Measurements from ENCODE around the gene SLIT3. TPM values are rescaled to one million over a fixed set of nuclear protein-coding genes. Genes with fewer than 3 reads are reported as not detected.

SLIT3 gene
- total RNA-seq, 1 experiment from 2014 or later, result not detected

DNA sequence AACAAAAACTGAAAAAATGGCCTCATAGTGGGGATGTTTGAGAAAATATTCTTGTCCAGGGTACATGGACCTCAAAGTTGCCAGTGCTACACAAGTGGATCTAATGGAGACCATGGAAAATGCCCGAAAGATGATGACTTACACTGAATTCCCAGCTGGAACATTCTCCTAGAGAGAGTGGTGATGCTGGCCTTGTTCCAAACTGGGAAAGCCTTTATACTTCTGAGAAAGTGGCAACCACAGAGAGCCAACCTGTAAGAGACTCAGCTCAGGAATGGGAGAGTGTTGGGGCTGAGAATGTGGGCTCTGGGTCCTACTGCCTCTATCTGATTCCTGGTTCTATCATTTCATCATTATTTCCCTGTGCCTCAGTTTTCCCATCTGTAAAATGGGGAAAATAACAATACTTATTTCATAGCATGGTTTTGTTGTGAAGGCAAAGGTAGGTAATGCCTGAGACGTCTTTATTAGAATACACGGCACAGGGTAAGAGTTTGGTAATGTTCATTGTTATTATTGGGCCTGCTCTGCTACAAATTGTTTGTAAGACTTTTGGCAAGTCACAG, 492.8 kb downstream of the SLIT3 start:
- H3K27ac ChIP-seq, result no peak overlapping the region
- no peak overlapping the region for H2AFZ ChIP-seq
- BruUV-seq (replicated peaks), result no TSS peak
- no peak overlapping the region for H3K4me2 ChIP-seq
- peaks cover 81% of the 10 kb centered on the region for H3K27me3 ChIP-seq (ENCODE audit: insufficient read depth, low read depth)
- TF ChIP-seq, protein P1, sequence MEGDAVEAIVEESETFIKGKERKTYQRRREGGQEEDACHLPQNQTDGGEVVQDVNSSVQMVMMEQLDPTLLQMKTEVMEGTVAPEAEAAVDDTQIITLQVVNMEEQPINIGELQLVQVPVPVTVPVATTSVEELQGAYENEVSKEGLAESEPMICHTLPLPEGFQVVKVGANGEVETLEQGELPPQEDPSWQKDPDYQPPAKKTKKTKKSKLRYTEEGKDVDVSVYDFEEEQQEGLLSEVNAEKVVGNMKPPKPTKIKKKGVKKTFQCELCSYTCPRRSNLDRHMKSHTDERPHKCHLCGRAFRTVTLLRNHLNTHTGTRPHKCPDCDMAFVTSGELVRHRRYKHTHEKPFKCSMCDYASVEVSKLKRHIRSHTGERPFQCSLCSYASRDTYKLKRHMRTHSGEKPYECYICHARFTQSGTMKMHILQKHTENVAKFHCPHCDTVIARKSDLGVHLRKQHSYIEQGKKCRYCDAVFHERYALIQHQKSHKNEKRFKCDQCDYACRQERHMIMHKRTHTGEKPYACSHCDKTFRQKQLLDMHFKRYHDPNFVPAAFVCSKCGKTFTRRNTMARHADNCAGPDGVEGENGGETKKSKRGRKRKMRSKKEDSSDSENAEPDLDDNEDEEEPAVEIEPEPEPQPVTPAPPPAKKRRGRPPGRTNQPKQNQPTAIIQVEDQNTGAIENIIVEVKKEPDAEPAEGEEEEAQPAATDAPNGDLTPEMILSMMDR (conservative IDR thresholded peaks at IDR 0.05), result no peak
- TF ChIP-seq EZH2 (IDR thresholded peaks at IDR 0.05; ENCODE audit: low read depth), result no peak
- no peaks in the 10 kb centered on the region for H3K4me1 ChIP-seq (replicated peaks; ENCODE audit: insufficient read depth)
- no peaks in the 10 kb centered on the region for H3K79me2 ChIP-seq (ENCODE audit: low read depth)
- H4K20me1 ChIP-seq (ENCODE audit: insufficient read depth), result no peaks in the 10 kb centered on the region
- no peaks in the 10 kb centered on the region for H3F3A ChIP-seq (ENCODE audit: insufficient read depth, low read depth)
- H3K36me3 ChIP-seq (ENCODE audit: low read depth), result no peaks in the 10 kb centered on the region
- H3K9me3 ChIP-seq (ENCODE audit: insufficient read depth, low read depth), result no peaks in the 10 kb centered on the region
- no peaks in the 10 kb centered on the region for H3K9me2 ChIP-seq (ENCODE audit: insufficient read depth)
- DNase-seq, result no peak
- ChIA-PET CTCF (no interaction called here), POLR2A (ENCODE audit: unreplicated experiment) (no interaction called here)
- intact Hi-C loops (cut with micrococcal nuclease; ENCODE audit: unreplicated experiment), result no loop called here
- H3K4me3 ChIP-seq, result no peak overlapping the region

DNA sequence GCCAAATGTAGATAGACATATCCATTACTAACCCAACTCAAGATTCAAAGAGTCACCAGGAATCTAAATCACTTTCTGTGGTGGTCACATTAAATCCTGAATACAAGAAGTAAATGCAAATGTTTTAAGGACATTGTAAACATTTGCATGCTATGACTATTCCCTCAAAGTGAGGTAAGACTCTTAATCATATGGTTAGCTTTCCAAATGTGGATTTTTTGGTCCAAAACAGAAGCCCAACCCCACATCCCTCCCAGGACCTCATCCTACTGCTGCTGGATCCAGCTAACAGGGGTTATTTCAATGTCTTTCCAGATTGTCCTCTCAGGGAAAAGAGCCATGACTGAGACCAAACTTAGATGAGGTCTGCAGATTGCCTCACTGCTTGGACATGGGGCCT, 493.7 kb downstream of the SLIT3 start:
- no peak for DNase-seq
- no peaks in the 10 kb centered on the region for H3K9me2 ChIP-seq (ENCODE audit: insufficient read depth)
- TF ChIP-seq, protein P1 (conservative IDR thresholded peaks at IDR 0.05), result no peak
- TF ChIP-seq EZH2 (IDR thresholded peaks at IDR 0.05; ENCODE audit: low read depth), result no peak
- intact Hi-C loops (cut with micrococcal nuclease; ENCODE audit: unreplicated experiment), result no loop called here
- no peak overlapping the region for H3K4me2 ChIP-seq
- no peaks in the 10 kb centered on the region for H3K9me3 ChIP-seq (ENCODE audit: insufficient read depth, low read depth)
- H4K20me1 ChIP-seq (ENCODE audit: insufficient read depth), result no peaks in the 10 kb centered on the region
- H3K4me3 ChIP-seq, result no peak overlapping the region
- H3K36me3 ChIP-seq (ENCODE audit: low read depth), result no peaks in the 10 kb centered on the region
- no peaks in the 10 kb centered on the region for H3F3A ChIP-seq (ENCODE audit: insufficient read depth, low read depth)
- POLR2A ChIA-PET (ENCODE audit: unreplicated experiment), result no interaction called here
- no peak overlapping the region for H2AFZ ChIP-seq
- peaks cover 89% of the 10 kb centered on the region for H3K27me3 ChIP-seq (ENCODE audit: insufficient read depth, low read depth)
- CTCF ChIA-PET, result no interaction called here
- H3K27ac ChIP-seq, result no peak overlapping the region
- no peaks in the 10 kb centered on the region for H3K4me1 ChIP-seq (replicated peaks; ENCODE audit: insufficient read depth)
- no TSS peak for BruUV-seq (replicated peaks)
- H3K79me2 ChIP-seq (ENCODE audit: low read depth), result no peaks in the 10 kb centered on the region

DNA sequence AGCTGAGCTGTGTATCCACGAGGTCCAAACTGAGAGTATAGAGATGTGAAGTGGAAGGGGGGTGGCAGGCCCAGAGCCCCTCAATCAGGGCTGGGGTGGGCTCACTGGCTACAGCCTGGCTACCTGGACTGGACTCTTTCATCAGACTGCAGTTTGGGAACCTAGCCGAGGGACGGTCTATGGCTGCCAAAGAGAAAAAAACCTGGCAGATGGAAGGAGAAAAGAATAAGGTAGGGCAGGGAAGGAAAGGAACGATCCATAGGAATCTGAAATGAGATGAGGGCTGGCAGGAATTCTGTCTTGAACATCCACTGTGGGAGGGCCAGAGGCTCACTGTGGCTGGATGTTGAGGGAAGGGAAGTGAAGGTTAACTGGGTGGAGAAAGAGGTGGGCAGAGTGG, 497.4 kb downstream of the SLIT3 start:
- intact Hi-C loops (cut with micrococcal nuclease; ENCODE audit: unreplicated experiment), result no loop called here
- BruUV-seq (replicated peaks), result no TSS peak

More for the DNA sequence above, 497.4 kb downstream of the SLIT3 start:
- no peak overlapping the region for H3K4me2 ChIP-seq
- H3K4me3 ChIP-seq, result no peak overlapping the region
- ChIA-PET POLR2A (ENCODE audit: unreplicated experiment) (no interaction called here), CTCF (no interaction called here)
- H3K9me2 ChIP-seq (ENCODE audit: insufficient read depth), result no peaks in the 10 kb centered on the region
- H3K79me2 ChIP-seq (ENCODE audit: low read depth), result no peaks in the 10 kb centered on the region
- H3K27me3 ChIP-seq (ENCODE audit: insufficient read depth, low read depth), result peaks cover 80% of the 10 kb centered on the region
- no peaks in the 10 kb centered on the region for H4K20me1 ChIP-seq (ENCODE audit: insufficient read depth)
- DNase-seq, result no peak
- H2AFZ ChIP-seq, result no peak overlapping the region
- H3K27ac ChIP-seq, result no peak overlapping the region
- no peaks in the 10 kb centered on the region for H3K4me1 ChIP-seq (replicated peaks; ENCODE audit: insufficient read depth)
- H3F3A ChIP-seq (ENCODE audit: insufficient read depth, low read depth), result no peaks in the 10 kb centered on the region
- TF ChIP-seq, protein P1 (conservative IDR thresholded peaks at IDR 0.05), result no peak
- no peaks in the 10 kb centered on the region for H3K9me3 ChIP-seq (ENCODE audit: insufficient read depth, low read depth)
- no peaks in the 10 kb centered on the region for H3K36me3 ChIP-seq (ENCODE audit: low read depth)

Measured in PC-9 (cell line).